ENCODE data around the gene VTI1B. TPM values are rescaled to one million over a fixed set of nuclear protein-coding genes. Genes with fewer than 3 reads are reported as not detected.

Gene VTI1B
- total RNA-seq, 1 donor from 2014 or later: 43.2 TPM

- Histone ChIP-seq H3K9me3 (no peaks in the 10 kb centered on the region), H3K36me3 (peaks cover 29 to 42% of the 10 kb centered on the region in 2 donors), H3K4me1 (no peaks in the 10 kb centered on the region), H3K27ac (no peak overlapping the region), H3K27me3 (no peaks in the 10 kb centered on the region), H3K4me3 (no peak overlapping the region)
- no peak for DNase-seq (ENCODE audit: low spot score in 2 of 2)
- no peak for TF ChIP-seq CTCF (IDR thresholded peaks at IDR 0.05)
- intact Hi-C loops (cut with DNase I): no loop called here
Measured at GRCh38 chr14:67683842-67684241, 9.4 kb upstream of the VTI1B start.

GRCh38 chr14:67680941-67681340, 6.5 kb upstream of the VTI1B start:
- intact Hi-C loops (cut with DNase I): no loop called here
- Histone ChIP-seq H3K27me3 (no peaks in the 10 kb centered on the region), H3K9me3 (no peaks in the 10 kb centered on the region), H3K4me1 (no peaks in the 10 kb centered on the region), H3K36me3 (peaks cover 21 to 37% of the 10 kb centered on the region in 2 donors), H3K27ac (no peak overlapping the region), H3K4me3 (no peak overlapping the region)
- no peak for DNase-seq (ENCODE audit: low spot score in 2 of 2)
- TF ChIP-seq CTCF (IDR thresholded peaks at IDR 0.05): no peak

- Histone ChIP-seq H3K4me1 (peaks cover 0 to 2% of the 10 kb centered on the region in 2 donors), H3K4me3 (no peak overlapping the region), H3K27ac (no peak overlapping the region), H3K9me3 (no peaks in the 10 kb centered on the region), H3K27me3 (no peaks in the 10 kb centered on the region), H3K36me3 (peaks cover 17 to 29% of the 10 kb centered on the region in 2 donors)
- no peak for DNase-seq (ENCODE audit: low spot score in 2 of 2)
- no peak for TF ChIP-seq CTCF (IDR thresholded peaks at IDR 0.05)
- intact Hi-C loops (cut with DNase I): no loop called here
Measured at GRCh38 chr14:67680121-67680602, 5.7 kb upstream of the VTI1B start.

- Histone ChIP-seq H3K9me3 (no peaks in the 10 kb centered on the region), H3K4me3 (no peak overlapping the region), H3K27me3 (no peaks in the 10 kb centered on the region), H3K27ac (no peak overlapping the region), H3K4me1 (peaks cover 0 to 3% of the 10 kb centered on the region in 2 donors), H3K36me3 (peaks cover 6 to 20% of the 10 kb centered on the region in 2 donors)
- intact Hi-C loops (cut with DNase I): no loop called here
- no peak for DNase-seq (ENCODE audit: low spot score in 2 of 2)
- TF ChIP-seq CTCF (IDR thresholded peaks at IDR 0.05): no peak
Measured at GRCh38 chr14:67679006-67679405, 4.6 kb upstream of the VTI1B start.

GRCh38 chr14:67675219-67675582, 769 bp upstream of the VTI1B start:
- DNase-seq (ENCODE audit: low spot score in 2 of 2): no peak
- peaks cover under 1 to 13% of the 10 kb centered on the region in 2 donors for H3K36me3 ChIP-seq
- peaks cover 3 to 25% of the 10 kb centered on the region in 2 donors for H3K4me1 ChIP-seq
- intact Hi-C loops (cut with DNase I): loop anchor here (2.0 kb wide), 2 partner anchors 20 to 56 kb away; partner anchors contain the start of genes ARG2 and RDH11
- no peak for TF ChIP-seq CTCF (IDR thresholded peaks at IDR 0.05)
- H3K27me3 ChIP-seq: no peaks in the 10 kb centered on the region
- H3K4me3 ChIP-seq: peak overlapping the region; percentile 86 to 97
- H3K27ac ChIP-seq: peak overlapping the region; percentile 96 to 100
- H3K9me3 ChIP-seq: no peaks in the 10 kb centered on the region

- intact Hi-C loops (cut with DNase I): loop anchor here (1.0 to 2.0 kb wide), 3 partner anchors 21 to 74 kb away; partner anchors contain the start of genes ARG2, PIGH and RDH11
- DNase-seq (ENCODE audit: low spot score in 2 of 2): peak in 1 of 2 donors; percentile 83
- no peak for TF ChIP-seq CTCF (IDR thresholded peaks at IDR 0.05)
- H3K9me3 ChIP-seq: no peaks in the 10 kb centered on the region
- H3K4me3 ChIP-seq: peak overlapping the region; percentile 86 to 97
- H3K27ac ChIP-seq: peak overlapping the region; percentile 96 to 100
- H3K27me3 ChIP-seq: no peaks in the 10 kb centered on the region
- H3K4me1 ChIP-seq: peaks cover 3 to 25% of the 10 kb centered on the region in 2 donors
- H3K36me3 ChIP-seq: peaks cover 0 to 13% of the 10 kb centered on the region in 2 donors
Measured at GRCh38 chr14:67674139-67674479, 323 bp downstream of the VTI1B start.
